Bladder microvascular endothelial cell (primary cell): ENCODE data around the gene KAZALD1. TPM values are rescaled to one million over a fixed set of nuclear protein-coding genes. Genes with fewer than 3 reads are reported as not detected.

ENCODE experiments used
- total RNA-seq: library from RNA; depleted of rRNA; stranded (reverse); fragments of >200 nt; gene quantifications from 2 replicates; pipeline ENCODE4 v1.2.3, GENCODE V29; 2014

KAZALD1 gene
- total RNA-seq = 0.31 and 0.49 TPM in 2 replicates

DNA sequence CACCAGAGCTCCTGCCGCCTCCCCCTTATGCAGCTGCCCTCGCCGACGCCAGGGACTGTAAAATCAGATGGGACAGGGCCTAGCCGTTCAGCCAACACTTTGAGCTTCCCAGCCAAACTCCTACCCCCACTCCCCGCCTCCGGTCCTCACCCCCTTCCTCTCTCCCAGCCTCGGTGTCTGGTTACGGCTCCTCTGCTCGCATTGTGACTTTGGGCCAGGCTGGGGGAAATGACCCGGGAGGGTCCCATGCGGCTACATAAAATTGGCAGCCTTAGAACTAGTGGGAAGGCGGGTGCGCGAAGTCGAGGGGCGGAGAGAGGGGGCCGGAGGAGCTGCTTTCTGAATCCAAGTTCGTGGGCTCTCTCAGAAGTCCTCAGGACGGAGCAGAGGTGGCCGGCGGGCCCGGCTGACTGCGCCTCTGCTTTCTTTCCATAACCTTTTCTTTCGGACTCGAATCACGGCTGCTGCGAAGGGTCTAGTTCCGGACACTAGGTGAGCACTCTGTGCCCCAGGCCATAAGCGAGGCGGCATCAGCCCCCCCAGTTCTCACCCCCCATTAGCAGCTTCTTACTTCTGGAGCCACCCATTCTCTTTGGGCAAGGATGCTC, at the start of gene KAZALD1:
Gene KAZALD1, plus strand, starts transcription at position 366 of the 608 bp plus-strand sequence. CDS start 604 bp downstream, outside the sequence.

GRCh38 chr10:101031128-101031795, 30.5 kb upstream of the KAZALD1 start, which contains the start of the genes PDZD7 and SFXN3:
Gene PDZD7, minus strand, starts transcription at chr10:101031129. Its CDS starts 910 bp downstream, at chr10:101030219.
Gene SFXN3, plus strand, starts transcription at chr10:101031234. Its CDS starts 3,461 bp downstream, at chr10:101034695.

Other genes with a start within 250 kb of the KAZALD1 start
- 17.2 and 31.5 TPM in 2 replicates for gene SLF2, start 149.0 kb upstream of the KAZALD1 start, total RNA-seq
- 1.8 and 2.8 TPM in 2 replicates for gene SEMA4G, start 92.5 kb upstream of the KAZALD1 start, total RNA-seq
- 38.6 and 48.6 TPM in 2 replicates for gene MRPL43, start 74.5 kb upstream of the KAZALD1 start, total RNA-seq
- 3.7 and 11.5 TPM in 2 replicates for gene TWNK, start 74.4 kb upstream of the KAZALD1 start, total RNA-seq
- gene LZTS2, start 62.2 kb upstream of the KAZALD1 start, total RNA-seq = 40.8 and 47.3 TPM in 2 replicates
- gene PDZD7, start 30.9 kb upstream of the KAZALD1 start, total RNA-seq = 0.16 and 0.44 TPM in 2 replicates
- gene SFXN3, start 30.8 kb upstream of the KAZALD1 start, total RNA-seq = 46.9 and 81.9 TPM in 2 replicates
- not detected in 2 replicates for gene TLX1, start 69.3 kb downstream of the KAZALD1 start, total RNA-seq
- not detected in 2 replicates for gene LBX1, start 167.5 kb downstream of the KAZALD1 start, total RNA-seq